K562 (cell line): ENCODE measurements around the gene HAPSTR1. TPM values are rescaled to one million over a fixed set of nuclear protein-coding genes. Genes with fewer than 3 reads are reported as not detected.

Source experiments
- FIP1L1 ChIP-seq: fragments of 200-400 bp; formaldehyde crosslinking; IDR thresholded peaks from 2 replicates; pipeline ENCODE4 v1.6.1; 2018; ENCODE audit warnings: mild to moderate bottlenecking, low read depth, low read length; ENCODE audit not compliant: poor library complexity, severe bottlenecking
- FOXM1 ChIP-seq, 2 experiments: fragments of 450-650 bp in 1 of 2; sonication (generic) in 1 of 2; formaldehyde crosslinking in 1 of 2; IDR thresholded peaks; 2 replicates each; pipeline versions ENCODE4 v1.6.1 to v1.9.0; 2017 to 2022; ENCODE audit warnings: low read depth in 2 of 2, mild to moderate bottlenecking in 2 of 2, missing genetic modification reagents in 1 of 2, moderate library complexity in 1 of 2
- GABPB2 ChIP-seq: fragments of 250-450 bp; sonication (Bioruptor Pico); conservative IDR thresholded peaks from 2 replicates; pipeline ENCODE4 v1.5.1; 2021; ENCODE audit warnings: mild to moderate bottlenecking
- MBD2 ChIP-seq: sonication (generic); IDR thresholded peaks from 2 replicates; pipeline ENCODE4 v1.6.1; 2016; ENCODE audit warnings: low read depth, borderline replicate concordance
- NCOR1 ChIP-seq: fragments of 450-650 bp; IDR thresholded peaks from 2 replicates; pipeline ENCODE4 v1.6.1; 2016; ENCODE audit warnings: mild to moderate bottlenecking, moderate library complexity
- NEUROD1 ChIP-seq: fragments of 150-350 bp; IDR thresholded peaks from 2 replicates; pipeline ENCODE4 v1.6.1; 2014; ENCODE audit warnings: borderline replicate concordance, low read length, low read depth; ENCODE audit not compliant: partially characterized antibody
- NONO ChIP-seq, 2 experiments: fragments of 200-400 bp in 1 of 2; fragments of 450-650 bp in 1 of 2; formaldehyde crosslinking in 1 of 2; IDR thresholded peaks; 2 replicates each; pipeline ENCODE4 v1.6.1; 2017; ENCODE audit warnings: low read depth in 2 of 2, mild to moderate bottlenecking in 2 of 2, moderate library complexity in 2 of 2, low read length in 1 of 2
- PHB ChIP-seq: fragments of 250-450 bp; sonication (Bioruptor Pico); IDR thresholded peaks from 2 replicates; pipeline ENCODE4 v1.5.0; 2021
- SAP30 ChIP-seq: fragments of 200-600 bp; sonication (generic); IDR thresholded peaks from 2 replicates; pipeline ENCODE4 v1.6.1; 2012; ENCODE audit warnings: borderline replicate concordance, low read depth, mild to moderate bottlenecking, moderate library complexity, low read length, control low read depth, inconsistent platforms; ENCODE audit not compliant: insufficient read depth, poor library complexity, severe bottlenecking
- TCF3 ChIP-seq: sonication (generic); formaldehyde crosslinking; IDR thresholded peaks from 2 replicates; pipeline ENCODE4 v1.4.0; 2020; ENCODE audit warnings: mild to moderate bottlenecking, missing genetic modification reagents
- TSC22D4 ChIP-seq: fragments of 450-650 bp; IDR thresholded peaks from 2 replicates; pipeline ENCODE4 v1.6.1; 2016; ENCODE audit warnings: missing genetic modification characterization, missing biosample characterization, control low read depth
- YY1 ChIP-seq, 3 experiments: IDR thresholded peaks; 2 replicates each; pipeline ENCODE4 v1.6.1; 2011; ENCODE audit warnings: low read length in 2 of 3, mild to moderate bottlenecking in 2 of 3, moderate library complexity in 2 of 3, borderline replicate concordance in 1 of 3, control low read depth in 1 of 3, low read depth in 1 of 3; ENCODE audit not compliant: insufficient read depth in 3 of 3, insufficient replicate concordance in 2 of 3, control insufficient read depth in 1 of 3, insufficient read length in 1 of 3; ENCODE audit errors: extremely low read depth in 1 of 3
- ZBTB1 ChIP-seq: sonication (generic); formaldehyde crosslinking; IDR thresholded peaks from 2 replicates; pipeline ENCODE4 v1.8.1; 2023; ENCODE audit warnings: missing genetic modification reagents, low read depth, mild to moderate bottlenecking, borderline replicate concordance
- ZBTB17 ChIP-seq: fragments of 450-650 bp; formaldehyde crosslinking; IDR thresholded peaks from 2 replicates; pipeline ENCODE4 v1.4.0; 2020; ENCODE audit warnings: mild to moderate bottlenecking
- ZNF217 ChIP-seq: sonication (generic); formaldehyde crosslinking; IDR thresholded peaks from 2 replicates; pipeline ENCODE4 v1.8.0; 2022; ENCODE audit warnings: mild to moderate bottlenecking, missing genetic modification reagents
- ZNF263 ChIP-seq: sonication (generic); formaldehyde crosslinking; IDR thresholded peaks from 2 replicates; pipeline ENCODE4 v1.8.0; 2022; ENCODE audit warnings: mild to moderate bottlenecking, missing genetic modification reagents, borderline replicate concordance
- polyA plus RNA-seq, 8 experiments: library from polyadenylated mRNA; depleted of rRNA in 4 of 8; stranded (reverse) in 5 of 8; unstranded in 3 of 8; fragments of >200 nt; fragmentation: Nextera tagmentation in 2 of 8; fragmentation: Illumina TruSeq in 1 of 8; extraction: Ambion mirVana in 2 of 8; extraction: Trizol in 1 of 8; gene quantifications; 2 replicates each; pipeline versions ENCODE4 v1.2.1 to v1.2.3, GENCODE V29; 2011 to 2014; ENCODE audit warnings: inconsistent platforms in 1 of 8, missing spikeins in 1 of 8
- total RNA-seq, 7 experiments: library from RNA; depleted of rRNA in 6 of 7; stranded (reverse); fragments of >200 nt in 6 of 7; fragmentation: Illumina TruSeq in 2 of 7; extraction: Trizol in 2 of 7; gene quantifications; 2 replicates each; pipeline versions ENCODE4 v1.2.1 to v1.2.3, GENCODE V29; 2011 to 2021; ENCODE audit warnings: low replicate concordance in 1 of 7
- TF ChIP-seq, protein P1 (sequence below): sonication (generic); formaldehyde crosslinking; IDR thresholded peaks from 2 replicates; pipeline ENCODE4 v1.8.1; 2022; ENCODE audit warnings: missing genetic modification reagents
- TF ChIP-seq, protein P2 (sequence below): fragments of 250-450 bp; sonication (Bioruptor Pico); IDR thresholded peaks from 2 replicates; pipeline ENCODE4 v1.8.0; 2021; ENCODE audit warnings: mild to moderate bottlenecking, moderate library complexity
- TF ChIP-seq, protein P3 (sequence below): fragments of 250-450 bp; sonication (Bioruptor Pico); IDR thresholded peaks from 2 replicates; pipeline ENCODE4 v1.9.0; 2021; ENCODE audit warnings: mild to moderate bottlenecking, inconsistent platforms

Gene HAPSTR1
- total and polyA plus RNA-seq, 9 of the 15 experiments (the other 6 are each of a cell fraction or from before 2014, with no cell fraction given): 10.8 to 67.9 (median 36.5) TPM

DNA sequence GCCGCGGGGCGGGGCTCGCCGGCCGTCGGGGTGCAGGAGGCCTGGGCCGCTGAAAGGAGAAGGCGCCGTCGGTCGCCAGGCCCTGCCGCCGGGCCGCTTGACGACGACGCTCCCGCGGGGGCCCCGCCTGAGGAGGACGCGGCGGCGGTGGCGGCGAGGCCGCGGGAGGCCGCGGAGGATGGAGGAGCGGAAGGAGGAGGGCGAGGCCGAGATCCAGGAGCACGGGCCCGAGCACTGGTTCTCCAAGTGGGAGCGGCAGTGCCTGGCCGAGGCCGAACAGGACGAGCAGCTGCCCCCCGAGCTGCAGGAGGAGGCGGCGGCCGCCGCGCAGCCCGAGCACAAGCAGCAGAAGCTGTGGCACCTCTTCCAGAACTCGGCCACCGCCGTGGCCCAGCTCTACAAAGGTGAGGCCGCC lies 430 bp downstream of the HAPSTR1 start (continued):
- no peak for TF ChIP-seq MBD2
- no peak for TF ChIP-seq ZNF217 (CRISPR knock-in tag)
- TF ChIP-seq ZBTB17: 0 out of 2 replicates have a peak, but pooled peaks have one; percentile 34
- TF ChIP-seq, protein P1, sequence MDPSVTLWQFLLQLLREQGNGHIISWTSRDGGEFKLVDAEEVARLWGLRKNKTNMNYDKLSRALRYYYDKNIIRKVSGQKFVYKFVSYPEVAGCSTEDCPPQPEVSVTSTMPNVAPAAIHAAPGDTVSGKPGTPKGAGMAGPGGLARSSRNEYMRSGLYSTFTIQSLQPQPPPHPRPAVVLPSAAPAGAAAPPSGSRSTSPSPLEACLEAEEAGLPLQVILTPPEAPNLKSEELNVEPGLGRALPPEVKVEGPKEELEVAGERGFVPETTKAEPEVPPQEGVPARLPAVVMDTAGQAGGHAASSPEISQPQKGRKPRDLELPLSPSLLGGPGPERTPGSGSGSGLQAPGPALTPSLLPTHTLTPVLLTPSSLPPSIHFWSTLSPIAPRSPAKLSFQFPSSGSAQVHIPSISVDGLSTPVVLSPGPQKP (CRISPR knock-in tag): no peak
- TF ChIP-seq NONO (IDR thresholded peaks at IDR 0.05; ENCODE audit: low read depth in 2 of 2, low read length in 1 of 2): peak in 1 of 2 experiments; percentile 0; a peak in 1 of 4 replicates
- TF ChIP-seq TSC22D4 (tag): no peak
- TF ChIP-seq NEUROD1: no peak
- TF ChIP-seq PHB (CRISPR knock-in tag): 0 out of 2 replicates have a peak, but pooled peaks have one; percentile 73
- peak in 1 of 3 experiments; percentile 43 for TF ChIP-seq YY1 (IDR thresholded peaks at IDR 0.05; ENCODE audit: borderline replicate concordance in 1 of 3, control insufficient read depth in 1 of 3, extremely low read depth in 1 of 3, insufficient read depth in 3 of 3, insufficient read length in 1 of 3, insufficient replicate concordance in 2 of 3, low read depth in 1 of 3, low read length in 2 of 3)
- TF ChIP-seq TCF3 (CRISPR knock-in tag): no peak
- TF ChIP-seq ZNF263 (CRISPR knock-in tag): peak; percentile 97
- no peak for TF ChIP-seq NCOR1
- TF ChIP-seq, protein P2, sequence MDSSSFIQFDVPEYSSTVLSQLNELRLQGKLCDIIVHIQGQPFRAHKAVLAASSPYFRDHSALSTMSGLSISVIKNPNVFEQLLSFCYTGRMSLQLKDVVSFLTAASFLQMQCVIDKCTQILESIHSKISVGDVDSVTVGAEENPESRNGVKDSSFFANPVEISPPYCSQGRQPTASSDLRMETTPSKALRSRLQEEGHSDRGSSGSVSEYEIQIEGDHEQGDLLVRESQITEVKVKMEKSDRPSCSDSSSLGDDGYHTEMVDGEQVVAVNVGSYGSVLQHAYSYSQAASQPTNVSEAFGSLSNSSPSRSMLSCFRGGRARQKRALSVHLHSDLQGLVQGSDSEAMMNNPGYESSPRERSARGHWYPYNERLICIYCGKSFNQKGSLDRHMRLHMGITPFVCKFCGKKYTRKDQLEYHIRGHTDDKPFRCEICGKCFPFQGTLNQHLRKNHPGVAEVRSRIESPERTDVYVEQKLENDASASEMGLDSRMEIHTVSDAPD: no peak
- no peak for TF ChIP-seq FOXM1 (IDR thresholded peaks at IDR 0.05; ENCODE audit: low read depth)
- TF ChIP-seq FOXM1 (CRISPR knock-in tag; IDR thresholded peaks at IDR 0.05; ENCODE audit: low read depth): 0 out of 2 replicates have a peak, but pooled peaks have one; percentile 44
- TF ChIP-seq SAP30: peak; percentile 0
- no peak for TF ChIP-seq GABPB2 (CRISPR knock-in tag)
- peak; percentile 84 for TF ChIP-seq FIP1L1
- 0 out of 2 replicates have a peak, but pooled peaks have one; percentile 23 for TF ChIP-seq ZBTB1 (CRISPR knock-in tag)
- TF ChIP-seq, protein P3, sequence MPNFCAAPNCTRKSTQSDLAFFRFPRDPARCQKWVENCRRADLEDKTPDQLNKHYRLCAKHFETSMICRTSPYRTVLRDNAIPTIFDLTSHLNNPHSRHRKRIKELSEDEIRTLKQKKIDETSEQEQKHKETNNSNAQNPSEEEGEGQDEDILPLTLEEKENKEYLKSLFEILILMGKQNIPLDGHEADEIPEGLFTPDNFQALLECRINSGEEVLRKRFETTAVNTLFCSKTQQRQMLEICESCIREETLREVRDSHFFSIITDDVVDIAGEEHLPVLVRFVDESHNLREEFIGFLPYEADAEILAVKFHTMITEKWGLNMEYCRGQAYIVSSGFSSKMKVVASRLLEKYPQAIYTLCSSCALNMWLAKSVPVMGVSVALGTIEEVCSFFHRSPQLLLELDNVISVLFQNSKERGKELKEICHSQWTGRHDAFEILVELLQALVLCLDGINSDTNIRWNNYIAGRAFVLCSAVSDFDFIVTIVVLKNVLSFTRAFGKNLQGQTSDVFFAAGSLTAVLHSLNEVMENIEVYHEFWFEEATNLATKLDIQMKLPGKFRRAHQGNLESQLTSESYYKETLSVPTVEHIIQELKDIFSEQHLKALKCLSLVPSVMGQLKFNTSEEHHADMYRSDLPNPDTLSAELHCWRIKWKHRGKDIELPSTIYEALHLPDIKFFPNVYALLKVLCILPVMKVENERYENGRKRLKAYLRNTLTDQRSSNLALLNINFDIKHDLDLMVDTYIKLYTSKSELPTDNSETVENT: 0 out of 2 replicates have a peak, but pooled peaks have one; percentile 13
